ENCODE data around the gene NAPSA.

DNA sequence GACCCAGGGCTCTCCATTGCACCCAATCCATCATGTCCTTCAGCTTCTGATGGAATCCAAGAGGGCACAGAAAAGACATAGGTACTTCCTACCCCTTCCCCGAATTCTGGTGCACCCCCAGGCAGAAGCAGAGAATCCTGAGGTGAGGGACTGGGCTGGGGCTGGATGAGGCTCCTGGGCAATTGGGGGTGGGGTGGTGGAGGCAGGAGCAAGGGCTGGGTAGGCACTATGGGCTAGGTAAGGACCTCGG is 33.5 kb downstream of the NAPSA start:
- TF ChIP-seq, protein P1, sequence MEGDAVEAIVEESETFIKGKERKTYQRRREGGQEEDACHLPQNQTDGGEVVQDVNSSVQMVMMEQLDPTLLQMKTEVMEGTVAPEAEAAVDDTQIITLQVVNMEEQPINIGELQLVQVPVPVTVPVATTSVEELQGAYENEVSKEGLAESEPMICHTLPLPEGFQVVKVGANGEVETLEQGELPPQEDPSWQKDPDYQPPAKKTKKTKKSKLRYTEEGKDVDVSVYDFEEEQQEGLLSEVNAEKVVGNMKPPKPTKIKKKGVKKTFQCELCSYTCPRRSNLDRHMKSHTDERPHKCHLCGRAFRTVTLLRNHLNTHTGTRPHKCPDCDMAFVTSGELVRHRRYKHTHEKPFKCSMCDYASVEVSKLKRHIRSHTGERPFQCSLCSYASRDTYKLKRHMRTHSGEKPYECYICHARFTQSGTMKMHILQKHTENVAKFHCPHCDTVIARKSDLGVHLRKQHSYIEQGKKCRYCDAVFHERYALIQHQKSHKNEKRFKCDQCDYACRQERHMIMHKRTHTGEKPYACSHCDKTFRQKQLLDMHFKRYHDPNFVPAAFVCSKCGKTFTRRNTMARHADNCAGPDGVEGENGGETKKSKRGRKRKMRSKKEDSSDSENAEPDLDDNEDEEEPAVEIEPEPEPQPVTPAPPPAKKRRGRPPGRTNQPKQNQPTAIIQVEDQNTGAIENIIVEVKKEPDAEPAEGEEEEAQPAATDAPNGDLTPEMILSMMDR (conservative IDR thresholded peaks at IDR 0.05 in 1 of 2, IDR thresholded peaks at IDR 0.05 in 1 of 2; ENCODE audit: low read depth in 1 of 2, low read length in 2 of 2) = no peak
- TF ChIP-seq EZH2 (IDR thresholded peaks at IDR 0.05; ENCODE audit: low read length, missing control alignments) = no peak

Measured in fibroblast of lung (primary cell).